ENCODE results near the gene ALCAM. TPM values are rescaled to one million over a fixed set of nuclear protein-coding genes. Genes with fewer than 3 reads are reported as not detected.

ALCAM gene
- total RNA-seq, 4 donors from 2014 or later: 7.3 to 249 (median 26.8) TPM

DNA sequence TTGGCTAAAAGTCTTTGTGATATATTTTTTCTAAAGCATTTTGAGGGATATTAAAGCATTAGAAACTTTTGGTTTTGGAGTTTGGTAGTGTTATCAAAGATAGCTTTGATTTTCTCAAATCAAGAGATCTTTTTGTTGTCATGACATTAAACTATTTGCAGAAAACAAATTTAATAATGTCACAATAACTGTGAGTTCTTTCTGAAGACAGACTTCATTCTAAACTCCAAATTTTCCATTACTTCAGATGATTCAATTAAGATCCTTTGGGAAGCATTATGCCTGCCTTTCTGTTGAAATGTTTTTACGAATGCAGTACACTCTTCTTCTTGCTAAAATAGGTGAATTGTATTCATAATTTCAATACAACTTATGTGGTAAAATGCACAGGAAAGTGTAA is 145.4 kb downstream of the ALCAM start:
- TF ChIP-seq, protein P1, sequence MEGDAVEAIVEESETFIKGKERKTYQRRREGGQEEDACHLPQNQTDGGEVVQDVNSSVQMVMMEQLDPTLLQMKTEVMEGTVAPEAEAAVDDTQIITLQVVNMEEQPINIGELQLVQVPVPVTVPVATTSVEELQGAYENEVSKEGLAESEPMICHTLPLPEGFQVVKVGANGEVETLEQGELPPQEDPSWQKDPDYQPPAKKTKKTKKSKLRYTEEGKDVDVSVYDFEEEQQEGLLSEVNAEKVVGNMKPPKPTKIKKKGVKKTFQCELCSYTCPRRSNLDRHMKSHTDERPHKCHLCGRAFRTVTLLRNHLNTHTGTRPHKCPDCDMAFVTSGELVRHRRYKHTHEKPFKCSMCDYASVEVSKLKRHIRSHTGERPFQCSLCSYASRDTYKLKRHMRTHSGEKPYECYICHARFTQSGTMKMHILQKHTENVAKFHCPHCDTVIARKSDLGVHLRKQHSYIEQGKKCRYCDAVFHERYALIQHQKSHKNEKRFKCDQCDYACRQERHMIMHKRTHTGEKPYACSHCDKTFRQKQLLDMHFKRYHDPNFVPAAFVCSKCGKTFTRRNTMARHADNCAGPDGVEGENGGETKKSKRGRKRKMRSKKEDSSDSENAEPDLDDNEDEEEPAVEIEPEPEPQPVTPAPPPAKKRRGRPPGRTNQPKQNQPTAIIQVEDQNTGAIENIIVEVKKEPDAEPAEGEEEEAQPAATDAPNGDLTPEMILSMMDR (IDR thresholded peaks at IDR 0.05; ENCODE audit: low read depth): no peak

DNA sequence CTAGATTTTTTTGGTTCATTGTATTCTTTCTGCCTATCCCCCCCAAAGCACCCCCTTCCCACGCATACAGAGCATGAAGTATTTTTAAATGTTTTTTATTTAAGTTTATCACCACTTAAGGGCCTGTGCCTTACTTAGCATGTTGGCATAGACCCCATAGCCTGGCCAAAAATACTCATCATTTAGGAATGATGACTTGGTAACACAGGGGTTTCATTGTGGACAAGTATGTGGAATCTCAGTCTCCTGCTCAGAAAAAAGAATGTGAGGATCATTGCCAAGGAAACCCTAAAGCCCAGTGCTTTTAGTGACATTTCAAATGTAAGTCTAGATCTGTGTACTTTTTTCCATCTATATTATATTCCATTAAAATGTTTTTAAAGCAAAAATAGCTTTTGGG is 146.3 kb downstream of the ALCAM start:
- TF ChIP-seq, protein P1 (IDR thresholded peaks at IDR 0.05; ENCODE audit: low read depth): no peak

DNA sequence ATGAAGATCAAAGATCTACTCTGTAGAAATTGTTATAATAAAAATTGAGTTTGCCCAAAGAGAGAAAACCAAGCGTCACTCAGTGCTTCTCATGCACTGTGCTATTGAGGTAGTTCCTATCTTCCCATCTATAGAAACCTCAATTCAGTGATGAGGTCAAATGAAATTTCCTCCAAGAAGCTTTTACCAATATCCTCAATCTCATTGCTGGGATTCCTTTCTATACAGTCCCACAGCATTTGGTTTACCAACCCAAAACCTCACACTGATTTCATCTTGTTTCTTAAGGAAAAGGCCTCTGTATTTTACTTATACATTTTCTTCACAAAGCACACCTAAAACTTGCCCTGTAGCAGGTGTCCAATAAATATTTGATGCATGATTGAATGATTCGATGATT is 147.2 kb downstream of the ALCAM start:
- TF ChIP-seq, protein P1 (IDR thresholded peaks at IDR 0.05; ENCODE audit: low read depth): no peak

DNA sequence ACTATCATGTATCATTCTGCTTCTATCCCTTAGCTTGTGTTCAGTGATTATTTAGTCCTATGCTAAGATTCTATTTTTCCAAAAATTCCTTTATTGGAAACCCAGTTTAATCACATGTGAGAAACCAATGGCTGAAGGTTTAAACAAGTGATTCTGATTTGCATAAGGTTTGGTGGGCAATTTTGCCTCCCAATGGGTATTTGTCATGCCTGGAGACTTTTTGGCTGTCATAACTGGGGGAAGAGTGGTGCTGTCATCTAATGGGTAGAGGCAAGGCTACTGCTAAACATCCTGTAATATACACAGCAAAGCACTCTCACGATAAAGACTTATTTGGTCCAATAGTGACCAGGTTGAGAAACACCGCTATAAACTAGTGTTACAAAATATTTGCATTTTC is 148.7 kb downstream of the ALCAM start:
- TF ChIP-seq, protein P1 (IDR thresholded peaks at IDR 0.05; ENCODE audit: low read depth): no peak

DNA sequence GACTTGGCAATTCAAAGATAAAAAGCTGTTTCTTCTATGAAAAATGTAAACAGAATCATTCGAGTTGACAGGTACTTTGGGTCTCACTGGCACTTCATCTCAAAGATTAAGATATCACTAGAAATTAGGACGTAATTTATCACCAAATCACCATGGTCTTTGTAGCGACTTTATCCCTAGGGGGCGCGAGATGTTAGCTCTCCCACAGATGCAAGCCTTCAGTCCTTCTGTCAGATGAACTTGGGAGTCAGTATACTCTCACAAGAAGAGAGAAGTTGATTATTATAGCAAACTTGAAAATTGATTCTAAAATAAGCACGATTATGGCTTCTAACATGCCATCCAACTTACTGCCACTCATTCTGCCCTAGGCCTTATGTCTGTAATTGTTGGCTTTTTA is 150.3 kb downstream of the ALCAM start:
- TF ChIP-seq, protein P1 (IDR thresholded peaks at IDR 0.05; ENCODE audit: low read depth): no peak

DNA sequence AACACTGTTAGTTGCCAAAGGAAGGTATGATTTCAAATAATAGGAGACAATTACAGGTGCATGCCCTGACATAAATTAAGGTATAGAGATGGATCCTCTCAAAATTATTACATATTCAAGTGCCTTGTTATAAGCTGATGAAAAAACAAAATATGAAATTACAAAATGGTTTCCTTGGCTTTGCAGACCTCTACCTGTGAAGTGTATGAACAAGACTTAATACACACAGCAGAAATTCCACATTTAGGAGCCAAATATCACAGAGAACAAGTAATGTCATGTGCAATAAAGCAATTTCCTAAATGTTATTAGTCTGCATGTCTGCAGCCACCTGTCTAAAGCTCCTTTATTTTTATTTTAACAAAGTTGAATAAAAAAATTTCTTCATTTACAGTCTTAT is 151.5 kb downstream of the ALCAM start:
- TF ChIP-seq, protein P1 (IDR thresholded peaks at IDR 0.05; ENCODE audit: low read depth): no peak

DNA sequence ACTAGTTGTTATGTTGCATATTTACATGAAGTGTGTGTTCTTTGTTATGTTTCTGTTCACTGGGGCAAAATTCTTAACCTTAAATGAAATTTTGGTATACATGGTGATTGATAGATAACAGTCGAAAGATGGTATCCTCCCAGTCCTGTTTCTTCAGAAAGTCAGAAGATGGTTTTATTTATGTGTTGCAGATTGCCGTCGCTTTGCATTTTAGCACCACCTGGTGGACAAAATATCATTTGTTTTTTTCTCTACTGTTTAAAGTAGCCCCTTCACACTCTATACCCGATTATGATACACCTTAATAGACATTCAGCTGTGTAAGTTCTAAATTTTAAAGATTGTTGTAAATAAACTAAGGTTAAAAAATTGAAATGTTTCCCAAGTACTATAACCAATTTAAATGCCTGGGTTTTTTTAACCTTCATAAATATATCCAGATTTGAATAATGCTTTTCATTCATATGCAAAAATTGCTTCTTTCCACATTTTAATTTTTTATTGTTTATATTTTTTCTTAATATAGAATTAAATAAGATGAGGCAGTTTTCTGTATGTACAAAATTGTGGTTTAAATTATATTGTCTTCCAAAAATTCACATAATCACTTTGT is 152.2 kb downstream of the ALCAM start:
- TF ChIP-seq, protein P1 (IDR thresholded peaks at IDR 0.05; ENCODE audit: low read depth): no peak

Measured in subcutaneous adipose tissue (tissue), 4 donors.